Epithelial cell of alveolus of lung (primary cell): Measurements from ENCODE around the gene EPB41L3. TPM values are rescaled to one million over a fixed set of nuclear protein-coding genes. Genes with fewer than 3 reads are reported as not detected.

Experiments used
- total RNA-seq: library from RNA; depleted of rRNA; stranded (reverse); fragments of >200 nt; gene quantifications from 2 replicates; pipeline ENCODE4 v1.2.1, GENCODE V29; 2015

Gene EPB41L3
- total RNA-seq, result 19.7 and 44.6 TPM in 2 replicates

GRCh38 chr18:5543773-5544389 lies at the start of gene EPB41L3:
TSS of gene EPB41L3 (minus strand) at chr18:5543997. CDS start at chr18:5489183, 54,814 bp downstream.

Other genes starting within 250 kb of the EPB41L3 start
- gene ZBTB14, start 248.3 kb downstream of the EPB41L3 start, total RNA-seq, result 5.0 and 8.4 TPM in 2 replicates